CD4-positive, alpha-beta T cell treated with Interleukin-17A for 1 hour (primary cell): ENCODE data around the gene IL3.

Experiments used
- DNase-seq: peaks from one replicate; pipeline ENCODE4 v3.0.0-alpha.2; 2020

IL3 gene

DNA sequence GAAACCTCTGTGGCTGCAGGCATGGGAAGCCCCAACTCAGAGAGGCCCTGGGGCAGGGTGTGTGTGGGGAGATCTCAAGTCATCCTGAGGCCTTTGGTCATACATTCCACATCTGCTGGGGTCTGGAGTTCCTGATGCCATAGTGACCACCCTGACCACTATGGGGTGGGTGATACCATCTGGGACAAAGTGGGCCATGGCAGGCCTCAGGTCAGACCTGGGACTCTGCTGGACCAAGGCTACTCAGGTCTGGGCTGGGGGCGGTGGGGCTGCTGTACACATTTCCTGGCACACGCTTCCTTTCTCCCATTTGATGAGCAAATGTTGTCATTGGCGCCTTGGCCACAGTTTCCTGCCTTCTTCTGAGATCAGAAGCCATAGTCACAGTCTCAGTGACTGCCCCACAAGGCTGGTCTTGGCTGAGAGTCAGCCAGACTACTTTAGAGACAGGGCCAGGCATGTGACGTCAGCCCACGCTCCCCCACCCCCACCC, 33.9 kb upstream of the IL3 start:
- DNase-seq: peak; percentile 73

DNA sequence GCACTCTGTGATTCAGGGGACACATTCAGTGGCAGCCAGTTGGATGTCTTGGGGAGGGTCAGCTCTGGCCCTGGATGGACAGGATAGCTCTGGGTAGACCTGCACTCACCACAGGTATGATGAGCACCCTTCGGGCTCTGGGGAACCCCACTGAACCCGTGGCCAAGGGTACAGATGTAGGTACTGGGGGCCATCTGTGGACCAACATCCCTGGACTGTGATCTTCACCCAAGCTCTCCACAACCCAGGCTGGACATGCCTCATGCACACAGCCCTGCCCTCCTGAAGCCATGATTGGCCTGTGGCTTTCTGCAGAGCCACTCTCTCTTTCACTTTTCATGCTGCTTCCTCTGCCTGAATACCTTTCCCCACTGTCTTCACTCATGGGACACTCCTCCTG, 33.4 kb upstream of the IL3 start:
- no peak for DNase-seq

DNA sequence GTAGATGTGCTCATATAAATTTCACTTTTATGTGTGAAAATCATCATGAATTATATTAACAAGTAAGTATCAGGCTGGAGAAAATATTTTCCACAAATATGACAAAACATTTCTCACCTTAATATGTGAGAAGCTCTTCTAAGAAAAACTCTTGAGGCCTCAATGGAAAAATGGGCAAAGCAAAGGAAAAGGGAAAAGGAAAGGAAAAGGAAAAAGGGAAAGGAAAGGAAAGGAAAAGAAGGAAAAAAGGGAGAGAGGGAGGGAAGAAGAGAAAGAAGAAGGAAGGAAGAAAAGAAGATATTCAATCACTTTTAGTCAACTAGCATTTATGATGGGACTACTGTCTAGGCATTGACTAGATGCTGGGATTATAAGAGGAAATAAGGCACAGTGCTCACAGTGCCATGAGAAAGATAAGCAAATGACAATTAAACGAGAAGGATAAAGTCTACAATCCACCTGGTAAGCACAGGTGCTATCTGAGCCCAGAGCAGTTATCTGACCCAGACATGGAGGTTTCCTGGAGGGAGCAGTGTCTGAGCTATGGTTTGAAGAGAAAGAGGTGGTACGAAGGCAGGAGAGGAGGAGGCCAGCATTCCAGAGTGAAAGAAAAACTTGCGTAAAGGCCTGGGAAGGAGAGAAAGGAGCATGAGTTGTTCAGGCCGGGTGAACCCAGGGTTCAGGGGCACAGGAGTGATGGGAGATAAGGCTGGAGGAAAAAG, 30.7 kb upstream of the IL3 start:
- no peak for DNase-seq

DNA sequence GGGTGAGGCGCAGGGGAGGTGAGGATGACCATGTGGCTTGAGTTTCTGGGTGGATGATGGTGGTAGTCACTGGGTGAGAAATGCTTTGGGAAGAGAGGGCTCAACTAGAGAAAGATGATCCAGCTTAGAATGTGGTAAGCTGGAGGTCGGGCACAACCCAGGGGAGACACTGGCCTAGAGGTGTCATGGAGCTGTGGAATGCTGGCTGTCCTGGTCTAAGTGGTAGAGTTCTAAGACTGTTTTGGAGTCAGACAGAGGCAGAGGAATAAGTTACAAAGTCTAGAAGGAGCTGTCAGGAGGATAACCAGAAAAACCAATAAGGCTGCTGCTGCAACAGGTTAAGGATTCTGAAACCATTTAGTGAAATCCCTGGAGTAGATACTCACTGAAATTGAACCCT, 29.8 kb upstream of the IL3 start:
- DNase-seq: no peak

DNA sequence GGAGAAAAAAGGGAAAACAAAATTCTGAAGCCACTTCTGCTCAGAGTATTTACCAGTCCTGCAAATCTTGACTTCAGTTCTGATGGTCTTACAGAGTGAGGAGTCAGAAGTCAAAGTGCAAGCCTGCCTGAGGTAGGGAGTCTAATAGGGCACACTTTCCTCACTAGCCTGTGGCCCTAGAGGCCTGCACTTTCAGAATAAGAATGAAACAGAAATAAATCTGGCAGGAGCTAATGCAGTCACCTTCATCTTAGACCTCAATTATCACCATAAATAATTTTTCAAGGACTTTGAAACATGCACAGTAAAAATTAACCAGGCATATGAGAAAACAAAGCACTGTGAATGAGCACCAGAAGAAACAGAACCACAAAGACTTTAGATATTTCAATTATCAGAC, 28.3 kb upstream of the IL3 start:
- no peak for DNase-seq

DNA sequence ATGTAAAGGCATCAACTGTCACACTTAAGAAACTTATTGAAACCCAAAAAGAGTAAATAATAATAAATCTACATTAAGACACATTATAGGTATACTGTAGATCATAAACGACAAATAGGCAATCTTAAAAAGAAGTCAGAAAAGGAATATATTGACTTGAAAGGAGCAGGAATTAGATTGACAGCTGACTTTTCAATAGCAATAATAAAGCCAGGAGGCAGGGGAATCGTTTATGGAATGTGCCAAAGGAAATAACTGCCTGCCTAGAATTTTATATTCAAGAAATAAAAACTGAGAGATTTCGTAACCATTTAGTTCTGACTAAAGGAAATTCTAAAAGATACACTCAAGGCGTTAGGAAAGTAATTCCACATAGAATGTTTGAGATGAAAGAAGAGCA, 27.3 kb upstream of the IL3 start:
- DNase-seq: no peak

DNA sequence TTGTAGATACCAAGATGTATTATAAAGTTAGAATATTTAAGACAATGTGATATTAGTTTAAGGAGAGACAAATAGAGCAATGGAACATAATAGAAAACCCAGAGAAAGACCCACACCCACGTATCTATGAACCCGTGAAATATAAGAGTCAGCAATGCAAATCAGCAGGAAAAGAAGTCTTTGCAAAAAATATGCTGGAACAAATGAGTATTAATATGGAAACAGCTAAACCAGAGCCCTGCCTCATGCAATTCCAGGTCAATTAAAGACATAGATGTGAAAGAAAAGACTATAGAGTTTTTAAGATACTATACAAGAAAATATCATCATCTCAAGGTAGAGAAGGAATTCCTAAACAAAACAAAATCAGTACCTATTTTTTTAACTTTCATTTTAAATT, 23.1 kb upstream of the IL3 start:
- no peak for DNase-seq

DNA sequence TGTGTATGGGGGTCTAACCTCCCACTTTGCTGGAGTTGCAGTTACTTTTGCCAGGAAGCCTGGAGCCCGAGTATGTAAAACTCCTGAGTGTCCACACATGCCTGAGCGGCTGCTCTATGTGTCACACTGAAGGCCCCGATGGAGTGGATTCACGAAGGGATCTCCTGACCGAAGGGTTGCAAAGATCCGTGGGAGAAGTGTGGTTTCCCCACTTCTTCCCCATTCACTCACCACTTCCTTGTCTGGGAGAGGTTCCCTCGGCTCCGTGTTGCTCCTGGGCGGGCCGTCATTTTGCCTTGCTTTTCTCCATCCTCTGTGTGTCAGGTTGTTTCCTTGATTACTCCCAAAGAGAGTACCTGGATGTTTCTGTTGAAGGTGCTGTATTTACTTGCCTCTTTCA, 16.2 kb upstream of the IL3 start:
- DNase-seq: no peak

DNA sequence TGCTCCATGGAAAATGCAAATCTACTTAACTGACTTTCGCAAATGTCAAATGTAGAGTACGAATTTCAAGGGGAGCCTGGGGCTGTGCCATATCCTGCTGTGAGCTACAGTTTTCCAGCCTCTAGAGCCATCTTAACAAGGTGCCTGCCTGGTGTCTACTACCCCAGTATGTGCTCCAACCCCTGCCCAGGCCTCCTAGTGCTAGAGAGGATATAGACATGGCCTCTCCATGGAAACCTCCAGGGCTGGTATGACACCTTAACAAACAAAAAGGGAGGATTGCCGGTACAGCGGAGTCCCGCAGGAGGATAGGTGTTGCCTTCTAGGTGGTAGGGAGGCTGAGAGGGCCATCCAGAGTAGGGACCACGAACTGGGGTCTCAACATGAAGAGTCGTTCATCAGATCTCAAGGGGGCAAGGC, 13.6 kb upstream of the IL3 start:
- no peak for DNase-seq

DNA sequence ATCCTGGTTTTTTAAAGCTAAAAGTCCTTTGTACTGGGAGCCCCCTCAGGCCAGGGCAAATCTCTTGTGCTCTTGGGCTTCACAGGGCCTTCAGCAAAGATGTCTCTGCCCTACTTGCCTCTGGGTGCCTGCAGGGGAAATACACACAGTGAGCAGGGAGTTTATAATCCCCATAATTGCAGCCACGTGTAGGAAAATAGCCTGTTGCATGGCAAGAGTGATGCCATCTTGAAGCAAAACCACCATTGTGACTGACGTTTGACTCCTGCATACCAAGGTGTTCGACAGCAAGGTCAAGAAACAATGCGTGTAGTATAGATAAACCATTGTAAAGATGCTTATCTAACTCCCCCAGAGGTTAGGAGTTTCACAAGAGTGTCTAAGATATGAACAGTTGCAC, 11.4 kb upstream of the IL3 start:
- DNase-seq: no peak

DNA sequence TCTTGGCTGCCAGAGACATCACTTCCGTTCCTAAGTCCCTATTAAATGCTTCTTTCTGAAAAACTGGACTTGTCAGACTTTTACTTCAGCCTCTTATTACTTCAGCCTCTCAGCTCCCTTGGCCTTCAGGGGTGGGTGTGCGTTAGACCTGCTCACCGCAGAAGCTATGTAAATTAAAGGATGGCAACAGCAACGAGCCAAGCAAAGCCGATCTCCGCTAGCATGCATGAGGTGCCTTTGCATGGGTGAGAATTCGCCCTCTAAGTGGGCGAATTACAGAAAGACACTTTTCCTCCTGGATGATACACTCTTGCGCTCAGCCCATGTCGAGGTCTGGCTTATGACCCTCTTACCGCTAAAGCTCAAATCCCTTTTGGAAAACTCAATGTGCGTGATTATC, 10.9 kb upstream of the IL3 start:
- no peak for DNase-seq

DNA sequence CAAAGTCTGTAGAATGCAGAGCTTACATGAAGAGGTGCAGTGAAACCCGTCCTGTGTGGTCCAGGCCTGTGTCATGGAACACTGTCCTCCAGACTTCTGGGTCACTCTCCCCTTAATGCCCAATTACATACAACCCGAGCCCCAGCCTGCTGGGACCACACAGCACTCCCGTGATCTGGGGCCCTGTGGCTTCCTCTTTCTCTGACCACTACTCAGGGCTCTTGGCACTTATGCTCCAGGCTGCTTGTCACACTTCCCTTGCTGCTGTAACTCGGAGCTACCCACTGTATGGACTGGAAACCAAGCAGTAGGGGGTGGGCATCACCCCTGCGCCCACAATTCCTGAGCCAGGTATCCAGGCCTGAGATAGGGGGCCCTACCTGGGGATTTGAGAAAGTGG, 10.3 kb upstream of the IL3 start:
- no peak for DNase-seq

DNA sequence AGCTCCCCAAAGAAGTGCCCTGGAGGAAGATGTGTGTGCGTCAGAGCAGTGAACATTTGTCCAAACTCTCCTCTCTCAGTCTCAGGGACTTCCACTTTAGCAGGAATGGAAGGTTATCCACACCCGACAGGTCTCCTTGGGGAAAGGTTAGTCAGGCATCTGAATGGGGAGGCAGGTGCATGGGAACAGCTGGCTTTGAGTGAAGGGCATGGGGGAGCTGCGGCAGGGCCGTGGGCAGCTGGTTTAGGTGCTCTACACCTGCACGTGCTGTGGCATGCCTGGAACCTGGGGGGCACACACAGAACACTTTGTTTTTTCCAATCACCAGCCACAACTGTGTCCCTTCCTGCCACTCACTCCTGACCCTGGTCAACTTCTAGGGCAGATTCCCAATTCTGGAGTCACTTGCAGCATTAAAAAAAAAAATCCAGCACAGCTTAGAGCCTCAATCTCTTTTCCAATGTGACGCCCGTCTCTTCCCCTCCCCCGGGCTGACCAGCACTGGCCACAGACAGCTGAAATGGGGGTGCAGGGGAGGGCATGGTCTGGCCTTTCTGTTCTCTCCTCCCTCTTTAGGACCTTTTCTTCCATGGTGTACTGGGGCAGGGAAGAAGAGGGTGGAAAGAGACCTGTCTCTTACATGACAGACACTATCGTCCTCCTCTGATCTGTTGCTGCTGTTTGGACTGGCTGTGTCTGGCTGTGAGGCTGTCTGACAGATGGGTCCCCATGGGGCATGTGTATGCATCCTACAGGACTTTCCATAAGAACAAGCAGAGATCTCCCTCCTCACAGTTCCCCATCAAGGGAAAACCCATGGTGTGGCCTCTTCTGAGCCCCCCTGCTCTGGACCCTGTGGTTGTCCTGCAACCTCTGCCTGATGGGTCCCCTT, 9.5 kb upstream of the IL3 start:
- no peak for DNase-seq

DNA sequence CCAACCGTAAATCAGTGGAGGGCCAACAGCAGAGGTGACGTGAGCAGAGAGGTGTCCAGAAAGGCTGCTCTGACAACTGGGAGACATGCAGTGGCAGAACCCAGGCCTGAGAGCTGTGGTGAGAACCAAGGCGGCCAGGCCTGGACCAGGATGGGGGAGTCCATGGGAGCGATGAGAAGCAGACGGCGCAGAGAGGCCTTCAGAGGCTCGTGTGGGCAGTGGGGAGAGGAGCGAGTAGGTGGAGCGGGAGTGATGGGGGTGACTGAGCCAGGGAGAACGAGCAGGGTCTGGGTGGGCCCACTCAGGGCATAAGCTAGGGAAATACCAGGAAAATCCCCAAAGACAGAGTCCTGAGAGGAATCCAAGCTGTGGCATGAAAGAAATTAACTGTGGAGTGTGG, 7.9 kb upstream of the IL3 start:
- DNase-seq: no peak

DNA sequence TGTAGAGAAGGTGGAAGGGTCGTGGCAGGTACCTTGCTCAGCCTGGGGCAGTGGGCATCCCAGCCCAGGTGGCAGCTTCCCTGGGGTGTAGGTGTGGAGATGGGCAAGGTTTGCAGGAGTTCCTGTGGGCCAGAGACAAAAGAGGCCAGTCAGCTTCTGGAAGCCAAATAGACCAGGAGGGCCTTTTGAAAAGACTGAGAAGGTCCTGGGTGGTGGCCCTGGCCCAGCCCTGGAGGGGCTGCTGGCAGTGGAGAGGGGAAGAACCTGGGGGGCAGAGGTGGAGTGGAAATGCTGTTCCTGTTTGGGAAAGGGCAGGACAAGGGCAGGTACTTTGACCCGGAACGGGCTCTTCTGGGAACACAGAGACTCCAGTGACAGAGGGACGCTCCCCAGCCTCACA, 7.0 kb upstream of the IL3 start:
- no peak for DNase-seq

DNA sequence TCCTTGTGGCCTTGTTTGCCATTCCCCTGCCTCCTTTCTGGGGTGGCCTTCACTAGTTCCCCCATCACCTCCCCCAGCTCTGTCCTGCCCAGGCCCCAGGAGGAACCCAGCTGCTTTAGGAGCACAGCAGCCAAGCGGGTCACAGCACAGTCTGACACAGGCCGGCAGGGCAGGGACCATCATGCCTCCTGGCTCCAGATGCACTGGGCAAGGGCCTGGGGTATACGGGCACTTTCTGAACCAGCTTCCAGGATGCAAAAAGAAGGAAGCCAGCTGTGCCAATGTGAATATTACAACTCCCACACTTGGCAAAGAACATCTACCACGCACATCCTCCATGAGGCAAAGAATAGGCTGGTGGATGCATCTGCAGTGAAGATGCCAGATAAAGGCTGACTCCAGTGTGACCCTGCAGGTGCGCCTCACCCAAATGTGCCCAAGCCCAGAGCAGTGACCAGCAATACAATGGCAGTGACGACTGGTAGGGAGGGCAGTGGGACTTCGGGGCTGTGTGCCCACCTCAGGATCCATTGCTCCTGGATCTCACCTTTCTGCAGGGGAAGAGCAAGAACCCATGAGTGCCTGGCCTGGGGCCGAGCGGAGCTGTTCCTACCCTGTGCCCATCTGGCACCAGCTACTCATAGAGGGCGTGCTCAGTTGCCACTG, 6.3 kb upstream of the IL3 start:
- no peak for DNase-seq

DNA sequence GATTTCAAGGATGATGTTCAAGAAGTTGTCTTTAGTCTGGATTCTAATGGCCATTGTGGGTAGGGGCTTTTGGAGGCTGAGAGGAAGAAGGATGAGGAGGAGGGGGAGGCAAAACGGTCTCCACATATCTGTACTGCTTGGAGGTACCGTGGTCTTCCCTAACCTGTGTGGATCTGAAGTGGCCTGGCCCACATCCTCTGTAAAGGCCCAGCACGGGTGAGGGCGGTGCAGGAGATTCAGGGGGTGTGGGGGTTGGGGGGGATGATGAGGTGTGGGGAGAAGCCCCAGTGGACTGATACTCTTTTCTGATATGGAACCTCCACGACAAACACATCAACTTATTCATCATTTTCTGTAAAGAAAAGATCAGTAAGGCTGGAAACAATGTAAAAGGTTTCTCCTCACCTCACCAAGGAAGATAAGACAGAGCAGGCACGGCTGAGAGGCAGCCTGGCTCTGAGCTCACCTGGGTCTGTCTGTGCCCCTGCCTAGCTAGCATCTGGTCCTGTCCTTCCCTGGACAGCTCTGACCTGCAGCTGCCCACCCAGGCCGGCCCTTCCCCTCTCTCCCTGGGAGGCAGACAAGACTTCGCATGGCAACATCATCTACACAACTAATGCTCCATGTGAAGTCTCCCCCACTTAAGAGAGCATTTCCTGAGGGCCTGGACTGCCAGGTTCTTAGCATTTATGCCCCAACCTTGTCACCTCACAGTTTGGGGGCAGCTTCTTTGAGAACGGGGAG, 5.6 kb upstream of the IL3 start:
- no peak for DNase-seq

DNA sequence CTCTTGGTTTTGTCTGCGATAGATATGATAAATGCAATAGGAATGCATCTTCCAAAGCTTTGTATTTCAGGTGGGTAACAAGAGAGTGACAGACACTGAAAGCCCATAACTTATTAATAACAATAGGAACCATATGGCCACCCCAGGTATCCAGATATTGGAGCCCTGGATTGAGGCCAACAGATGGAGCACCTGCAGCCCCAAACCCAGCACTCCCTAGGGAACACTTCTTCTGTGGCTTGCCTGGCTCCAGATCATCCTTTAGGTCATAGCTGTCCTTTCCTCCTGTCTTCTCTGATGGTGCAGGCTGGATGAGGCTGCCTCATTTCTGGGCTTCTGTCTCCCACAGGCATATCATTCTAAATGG, 5.0 kb upstream of the IL3 start:
- DNase-seq: no peak

DNA sequence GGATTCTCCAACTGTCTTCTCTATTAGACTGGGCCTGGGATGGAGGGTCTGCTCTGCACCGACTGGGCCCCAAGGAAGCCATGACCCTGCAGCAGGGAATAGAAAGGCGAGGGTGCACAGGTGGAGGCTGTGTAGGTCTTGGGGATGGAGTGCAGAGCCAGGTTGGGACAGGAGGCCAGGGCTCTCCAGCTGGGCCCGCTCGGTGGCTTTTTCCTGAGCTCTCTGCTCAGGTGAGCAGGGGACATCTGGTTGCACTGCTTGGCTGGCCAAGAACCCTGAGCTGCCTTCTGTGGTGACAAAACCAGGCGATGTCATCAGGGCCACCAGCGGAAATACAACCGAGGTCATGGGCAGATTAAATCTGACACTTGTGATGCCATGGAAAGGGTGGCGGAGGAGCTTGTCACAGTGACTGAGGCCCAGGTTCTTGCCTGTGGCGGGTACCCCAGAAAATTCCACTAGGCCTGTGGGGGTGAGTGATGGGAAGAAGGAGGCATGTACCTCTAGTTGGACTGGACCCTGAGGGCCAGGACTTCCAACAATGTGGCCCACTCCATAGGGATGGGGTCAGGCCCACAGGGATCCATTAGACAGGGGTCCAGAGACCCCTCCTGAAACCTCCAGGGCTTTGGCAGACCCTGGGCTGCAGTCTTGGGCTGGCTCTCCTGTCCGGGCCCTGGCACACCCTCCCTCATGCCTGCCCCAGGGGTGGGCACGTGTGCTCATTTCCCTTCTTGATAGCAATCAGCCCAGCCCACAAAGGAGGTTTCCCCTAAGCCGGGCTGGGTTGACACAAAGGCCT, 4.4 kb upstream of the IL3 start:
- DNase-seq: peak; percentile 74

DNA sequence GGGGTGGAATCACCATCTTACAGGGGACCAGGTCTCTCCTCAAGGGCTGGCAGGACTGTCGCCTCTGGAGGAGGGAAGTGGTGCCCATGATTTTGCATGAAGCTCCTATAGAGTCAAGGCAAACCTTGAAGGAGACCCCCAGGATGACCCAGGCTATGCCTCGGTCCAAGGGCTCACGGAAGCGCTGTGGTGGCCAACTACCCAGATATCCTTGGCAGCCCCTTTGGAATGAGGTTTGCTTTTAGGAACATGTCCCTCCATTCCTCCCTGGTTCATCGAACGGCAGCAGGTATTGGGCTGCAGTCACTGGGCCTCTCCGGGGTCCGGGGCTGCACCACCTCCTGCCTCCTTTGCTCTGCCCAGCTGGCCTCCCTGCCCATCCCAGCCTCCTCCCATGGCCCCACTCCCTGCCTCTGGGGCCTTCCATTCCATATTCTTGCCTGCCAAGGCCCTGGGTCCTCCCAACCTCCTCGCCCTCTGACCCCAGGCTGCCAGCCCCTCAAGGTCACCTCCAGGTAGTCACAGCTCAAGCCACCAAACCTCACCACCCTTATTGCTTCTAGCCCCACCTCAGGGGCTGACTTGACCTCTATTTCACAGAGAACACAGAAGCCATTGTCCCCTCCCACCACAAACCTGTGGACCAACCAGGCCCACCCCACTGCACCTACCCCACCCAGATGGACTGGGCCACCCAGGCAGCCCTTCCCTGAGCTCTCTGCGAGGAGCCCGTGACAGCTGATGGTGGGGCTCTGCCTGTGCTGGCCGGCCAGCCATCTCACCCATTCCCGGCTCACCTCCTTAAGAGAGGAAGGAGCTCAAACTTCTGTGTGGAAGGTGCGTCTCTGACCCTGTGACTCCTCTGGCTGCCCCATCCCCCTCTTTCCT, 3.6 kb upstream of the IL3 start:
- no peak for DNase-seq
